ENCODE measurements around the gene ADGRV1.

- TF ChIP-seq CTCF (IDR thresholded peaks at IDR 0.05; ENCODE audit: insufficient read depth, low read length, poor library complexity, severe bottlenecking) (no peak), EZH2phosphoT487 (conservative IDR thresholded peaks at IDR 0.05; ENCODE audit: low read length) (no peak)
Observed at GRCh38 chr5:90581956-90582355, 23.4 kb downstream of the ADGRV1 start.

Measured in SU-DHL-6 (cell line).